ENCODE data around the gene ABAT.

- no peak for TF ChIP-seq CTCF (IDR thresholded peaks at IDR 0.05)
- no peak for TF ChIP-seq POLR2A (IDR thresholded peaks at IDR 0.05)
These were observed 29.3 kb upstream of the ABAT start for GRCh38 chr16:8645141-8645521.
